ENCODE results near the gene ITGBL1.

ITGBL1 gene

GRCh38 chr13:101453784-101454201 is 1.3 kb downstream of the ITGBL1 start:
- DNase-seq, result no peak

- DNase-seq, result no peak
Observed at GRCh38 chr13:101454767-101455166, 2.3 kb downstream of the ITGBL1 start.

GRCh38 chr13:101455863-101456262 is 3.4 kb downstream of the ITGBL1 start:
- no peak for DNase-seq

- DNase-seq, result no peak
Observed at GRCh38 chr13:101457176-101457575, 4.7 kb downstream of the ITGBL1 start.

- DNase-seq, result no peak
Observed at GRCh38 chr13:101465877-101466276, 13.4 kb downstream of the ITGBL1 start.

- no peak for DNase-seq
Observed at GRCh38 chr13:101467415-101467814, 14.9 kb downstream of the ITGBL1 start.

- no peak for DNase-seq
Observed at GRCh38 chr13:101473458-101473857, 21.0 kb downstream of the ITGBL1 start.

- DNase-seq, result no peak
Observed at GRCh38 chr13:101474419-101474957, 22.0 kb downstream of the ITGBL1 start.

GRCh38 chr13:101475536-101475935 is 23.1 kb downstream of the ITGBL1 start:
- DNase-seq, result no peak

GRCh38 chr13:101481421-101481820 is 28.9 kb downstream of the ITGBL1 start:
- no peak for DNase-seq

GRCh38 chr13:101486708-101487437 is 34.4 kb downstream of the ITGBL1 start:
- DNase-seq, result no peak

- DNase-seq, result no peak
Observed at GRCh38 chr13:101487438-101487830, 35.0 kb downstream of the ITGBL1 start.

GRCh38 chr13:101488734-101489133 is 36.3 kb downstream of the ITGBL1 start:
- DNase-seq, result no peak

GRCh38 chr13:101489643-101490405 is 37.3 kb downstream of the ITGBL1 start:
- DNase-seq, result no peak

GRCh38 chr13:101490406-101491015 is 38.0 kb downstream of the ITGBL1 start:
- DNase-seq, result no peak

GRCh38 chr13:101492251-101492910 is 39.9 kb downstream of the ITGBL1 start:
- no peak for DNase-seq

GRCh38 chr13:101493541-101493940 is 41.1 kb downstream of the ITGBL1 start:
- DNase-seq, result no peak

GRCh38 chr13:101499406-101499805 is 46.9 kb downstream of the ITGBL1 start:
- no peak for DNase-seq

GRCh38 chr13:101502618-101503017 is 50.1 kb downstream of the ITGBL1 start:
- DNase-seq, result no peak

- DNase-seq, result no peak
Observed at GRCh38 chr13:101511161-101511560, 58.7 kb downstream of the ITGBL1 start.

GRCh38 chr13:101511766-101512165 is 59.3 kb downstream of the ITGBL1 start:
- no peak for DNase-seq

GRCh38 chr13:101512650-101513049 is 60.2 kb downstream of the ITGBL1 start:
- no peak for DNase-seq

GRCh38 chr13:101514100-101514499 is 61.6 kb downstream of the ITGBL1 start:
- DNase-seq, result no peak
